ENCODE data around the gene LIPC.

LIPC gene

GRCh38 chr15:58520936-58521292 lies 89.1 kb downstream of the LIPC start:
- no peak for DNase-seq

- DNase-seq = no peak
These were observed 89.7 kb downstream of the LIPC start for GRCh38 chr15:58521293-58521991.

- DNase-seq = no peak
These were observed 90.6 kb downstream of the LIPC start for GRCh38 chr15:58522391-58522790.

- DNase-seq = no peak
These were observed 91.1 kb downstream of the LIPC start for GRCh38 chr15:58522865-58523264.

- DNase-seq = no peak
These were observed 91.8 kb downstream of the LIPC start for GRCh38 chr15:58523634-58524033.

GRCh38 chr15:58524247-58524646 lies 92.5 kb downstream of the LIPC start:
- DNase-seq = no peak

- no peak for DNase-seq
These were observed 94.2 kb downstream of the LIPC start for GRCh38 chr15:58525991-58526421.

GRCh38 chr15:58526647-58527192 lies 94.9 kb downstream of the LIPC start:
- DNase-seq = no peak

GRCh38 chr15:58527573-58528187 lies 95.9 kb downstream of the LIPC start:
- DNase-seq = no peak

GRCh38 chr15:58528188-58528870 lies 96.5 kb downstream of the LIPC start:
- DNase-seq = no peak

GRCh38 chr15:58529041-58529440 lies 97.2 kb downstream of the LIPC start:
- DNase-seq = no peak

GRCh38 chr15:58530056-58530590 lies 98.3 kb downstream of the LIPC start:
- no peak for DNase-seq

GRCh38 chr15:58532126-58532525 lies 100.3 kb downstream of the LIPC start:
- no peak for DNase-seq

- DNase-seq = no peak
These were observed 102.8 kb downstream of the LIPC start for GRCh38 chr15:58534556-58534955.

GRCh38 chr15:58535337-58535736 lies 103.5 kb downstream of the LIPC start:
- no peak for DNase-seq

- no peak for DNase-seq
These were observed 104.1 kb downstream of the LIPC start for GRCh38 chr15:58535894-58536293.

GRCh38 chr15:58536414-58536813 lies 104.6 kb downstream of the LIPC start:
- no peak for DNase-seq

- DNase-seq = no peak
These were observed 105.2 kb downstream of the LIPC start for GRCh38 chr15:58537033-58537432.

GRCh38 chr15:58538225-58538727 lies 106.5 kb downstream of the LIPC start:
- DNase-seq = no peak

- no peak for DNase-seq
These were observed 107.1 kb downstream of the LIPC start for GRCh38 chr15:58538901-58539300.

- DNase-seq = no peak
These were observed 107.8 kb downstream of the LIPC start for GRCh38 chr15:58539548-58539947.

- DNase-seq = no peak
These were observed 109.8 kb downstream of the LIPC start for GRCh38 chr15:58541410-58542087.

Measured in stimulated activated CD8-positive, alpha-beta memory T cell treated with anti-CD3 and anti-CD28 coated beads, Interleukin-4, amount 100 ng/mL, for 48 hours (primary cell).